ENCODE data around the gene LRP1.
"Not testable (repeated sequence)": the region's sequence is repeated elsewhere in the genome, so short reads cannot be mapped to it uniquely, and the experiment has no call there.

- TF ChIP-seq CTCF (IDR thresholded peaks at IDR 0.05; ENCODE audit: poor library complexity); EZH2phosphoT487 (IDR thresholded peaks at IDR 0.05; ENCODE audit: low read depth, severe bottlenecking, unreplicated experiment): not testable (repeated sequence)
Observed at GRCh38 chr12:57120718-57121117, 7.6 kb upstream of the LRP1 start.
